Measurements from ENCODE around the gene VAT1L. TPM values are rescaled to one million over a fixed set of nuclear protein-coding genes. Genes with fewer than 3 reads are reported as not detected.

The VAT1L gene
- total and polyA plus RNA-seq, 10 of the 15 experiments (the other 5 are each of a cell fraction or from before 2014, with no cell fraction given): 0.06 to 0.18 (median 0.10) TPM; not detected in 5

DNA sequence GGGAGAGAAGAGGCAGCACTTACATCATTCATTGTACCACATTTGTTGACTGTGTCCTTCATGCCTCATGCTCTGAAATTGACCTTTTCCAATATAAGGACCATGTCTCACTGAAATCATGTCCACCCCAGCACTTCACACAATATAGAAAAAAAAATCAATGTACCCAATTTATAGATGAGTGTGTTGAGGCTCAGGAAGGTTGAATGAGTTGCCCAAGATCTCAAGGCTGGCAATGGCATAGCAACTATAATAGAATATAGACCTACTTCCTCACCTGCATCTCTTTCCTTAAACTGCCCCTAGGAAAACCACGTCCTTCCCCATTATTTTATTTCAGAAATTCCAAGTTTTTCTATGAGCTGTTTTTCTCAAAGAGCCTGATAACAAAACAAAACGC is 912 bp upstream of the VAT1L start:
- in situ Hi-C loops (cut with MboI) (no loop called here), intact Hi-C loops (cut with micrococcal nuclease; ENCODE audit: unreplicated experiment) (no loop called here)
- no peaks in the 10 kb centered on the region for H3K79me2 ChIP-seq (ENCODE audit: control insufficient read depth, insufficient read depth, low read length)
- no peak overlapping the region for H2AFZ ChIP-seq (ENCODE audit: control insufficient read depth, low read depth, low read length)
- H3K36me3 ChIP-seq (ENCODE audit: control insufficient read depth in 2 of 2, insufficient read depth in 2 of 2, low read length in 1 of 2): no peaks in the 10 kb centered on the region
- no TSS peak for BruUV-seq (replicated peaks)
- H3K27me3 ChIP-seq (replicated peaks in 1 of 2; ENCODE audit: control insufficient read depth in 2 of 2, insufficient read depth in 2 of 2, low read length in 1 of 2): peaks cover 7 to 20% of the 10 kb centered on the region in 2 experiments
- ChIA-PET CTCF (no interaction called here), SMC1A (ENCODE audit: uncharacterized antibody, unreplicated experiment) (no interaction called here), POLR2A (no interaction called here), RAD21 (ENCODE audit: unreplicated experiment) (no interaction called here)
- DNase-seq (ENCODE audit: low read depth, low spot score): no peak
- no peak overlapping the region for H3K27ac ChIP-seq (ENCODE audit: control insufficient read depth, insufficient read depth)
- no peaks in the 10 kb centered on the region for H4K20me1 ChIP-seq (ENCODE audit: control insufficient read depth, insufficient read depth)
- no peaks in the 10 kb centered on the region for H3K4me1 ChIP-seq (ENCODE audit: control insufficient read depth, insufficient read depth, low read length)
- no peaks in the 10 kb centered on the region for H3K9me3 ChIP-seq (replicated peaks; ENCODE audit: control insufficient read depth, insufficient read depth, low read length)
- 0% methylated on average over 2 of the region's 2 CpGs for WGBS (ENCODE audit: insufficient coverage, insufficient replicate concordance, low lambda C conversion rate, missing lambda C conversion rate)
- H3K4me2 ChIP-seq (ENCODE audit: control insufficient read depth, insufficient read depth): no peak overlapping the region
- ATAC-seq: no peak
- no peak for FAIRE-seq
- no peak overlapping the region for H3K9ac ChIP-seq (ENCODE audit: control insufficient read depth, insufficient read depth, low read length)
- H3K4me3 ChIP-seq: no peak overlapping the region
- TF ChIP-seq SREBF1 (IDR thresholded peaks at IDR 0.05; ENCODE audit: low read length) (no peak), EED (IDR thresholded peaks at IDR 0.05; ENCODE audit: low read depth) (no peak), NKRF (conservative IDR thresholded peaks at IDR 0.05) (no peak), CTCF (IDR thresholded peaks at IDR 0.05 in 2 of 3, conservative IDR thresholded peaks at IDR 0.05 in 1 of 3; ENCODE audit: control insufficient read depth in 2 of 3, extremely low read depth in 1 of 3, insufficient read depth in 1 of 3, low read depth in 3 of 3, low read length in 3 of 3) (no peak), GABPA (IDR thresholded peaks at IDR 0.05; ENCODE audit: low read depth) (no peak), IRF4 (IDR thresholded peaks at IDR 0.05; ENCODE audit: low read depth, low read length) (no peak), MXI1 (IDR thresholded peaks at IDR 0.05; ENCODE audit: low read depth, low read length) (no peak), SMC3 (IDR thresholded peaks at IDR 0.05; ENCODE audit: borderline replicate concordance, low read length) (no peak), MTA2 (IDR thresholded peaks at IDR 0.05; ENCODE audit: low read depth) (no peak), CBX3 (IDR thresholded peaks at IDR 0.05; ENCODE audit: borderline replicate concordance, low read depth) (no peak), CHD1 (IDR thresholded peaks at IDR 0.05; ENCODE audit: low read depth, low read length) (no peak), RELA (IDR thresholded peaks at IDR 0.05; ENCODE audit: borderline replicate concordance, partially characterized antibody) (no peak), CHD2 (IDR thresholded peaks at IDR 0.05; ENCODE audit: borderline replicate concordance, low read depth, low read length) (no peak)
- TF ChIP-seq, protein P1, sequence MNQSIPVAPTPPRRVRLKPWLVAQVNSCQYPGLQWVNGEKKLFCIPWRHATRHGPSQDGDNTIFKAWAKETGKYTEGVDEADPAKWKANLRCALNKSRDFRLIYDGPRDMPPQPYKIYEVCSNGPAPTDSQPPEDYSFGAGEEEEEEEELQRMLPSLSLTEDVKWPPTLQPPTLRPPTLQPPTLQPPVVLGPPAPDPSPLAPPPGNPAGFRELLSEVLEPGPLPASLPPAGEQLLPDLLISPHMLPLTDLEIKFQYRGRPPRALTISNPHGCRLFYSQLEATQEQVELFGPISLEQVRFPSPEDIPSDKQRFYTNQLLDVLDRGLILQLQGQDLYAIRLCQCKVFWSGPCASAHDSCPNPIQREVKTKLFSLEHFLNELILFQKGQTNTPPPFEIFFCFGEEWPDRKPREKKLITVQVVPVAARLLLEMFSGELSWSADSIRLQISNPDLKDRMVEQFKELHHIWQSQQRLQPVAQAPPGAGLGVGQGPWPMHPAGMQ (IDR thresholded peaks at IDR 0.05; ENCODE audit: borderline replicate concordance): no peak
- TF ChIP-seq, protein P2, sequence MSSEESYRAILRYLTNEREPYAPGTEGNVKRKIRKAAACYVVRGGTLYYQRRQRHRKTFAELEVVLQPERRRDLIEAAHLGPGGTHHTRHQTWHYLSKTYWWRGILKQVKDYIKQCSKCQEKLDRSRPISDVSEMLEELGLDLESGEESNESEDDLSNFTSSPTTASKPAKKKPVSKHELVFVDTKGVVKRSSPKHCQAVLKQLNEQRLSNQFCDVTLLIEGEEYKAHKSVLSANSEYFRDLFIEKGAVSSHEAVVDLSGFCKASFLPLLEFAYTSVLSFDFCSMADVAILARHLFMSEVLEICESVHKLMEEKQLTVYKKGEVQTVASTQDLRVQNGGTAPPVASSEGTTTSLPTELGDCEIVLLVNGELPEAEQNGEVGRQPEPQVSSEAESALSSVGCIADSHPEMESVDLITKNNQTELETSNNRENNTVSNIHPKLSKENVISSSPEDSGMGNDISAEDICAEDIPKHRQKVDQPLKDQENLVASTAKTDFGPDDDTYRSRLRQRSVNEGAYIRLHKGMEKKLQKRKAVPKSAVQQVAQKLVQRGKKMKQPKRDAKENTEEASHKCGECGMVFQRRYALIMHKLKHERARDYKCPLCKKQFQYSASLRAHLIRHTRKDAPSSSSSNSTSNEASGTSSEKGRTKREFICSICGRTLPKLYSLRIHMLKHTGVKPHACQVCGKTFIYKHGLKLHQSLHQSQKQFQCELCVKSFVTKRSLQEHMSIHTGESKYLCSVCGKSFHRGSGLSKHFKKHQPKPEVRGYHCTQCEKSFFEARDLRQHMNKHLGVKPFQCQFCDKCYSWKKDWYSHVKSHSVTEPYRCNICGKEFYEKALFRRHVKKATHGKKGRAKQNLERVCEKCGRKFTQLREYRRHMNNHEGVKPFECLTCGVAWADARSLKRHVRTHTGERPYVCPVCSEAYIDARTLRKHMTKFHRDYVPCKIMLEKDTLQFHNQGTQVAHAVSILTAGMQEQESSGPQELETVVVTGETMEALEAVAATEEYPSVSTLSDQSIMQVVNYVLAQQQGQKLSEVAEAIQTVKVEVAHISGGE (CRISPR knock-in tag; IDR thresholded peaks at IDR 0.05): no peak
